Muscle of leg (tissue), 11 donors: ENCODE measurements around the gene SLC35E2B. TPM values are rescaled to one million over a fixed set of nuclear protein-coding genes. Genes with fewer than 3 reads are reported as not detected.

Experiments
- DNase-seq: peaks from one replicate; pipeline ENCODE4 v3.0.0; 2013
- H3K27ac ChIP-seq: one replicate; pipeline ENCODE4 v1.5.1; 2013; ENCODE audit warnings: mild to moderate bottlenecking, low read length, control low read depth
- H3K27me3 ChIP-seq: one replicate; pipeline ENCODE4 v1.6.1; 2013; ENCODE audit warnings: low read length; ENCODE audit not compliant: control insufficient read depth, insufficient read depth
- H3K36me3 ChIP-seq: one replicate; pipeline ENCODE4 v1.6.1; 2013; ENCODE audit warnings: low read length; ENCODE audit not compliant: control insufficient read depth, insufficient read depth
- H3K4me1 ChIP-seq: one replicate; pipeline ENCODE4 v1.6.1; 2013; ENCODE audit warnings: low read length; ENCODE audit not compliant: control insufficient read depth, insufficient read depth
- H3K4me3 ChIP-seq: one replicate; pipeline ENCODE4 v1.5.1; 2013; ENCODE audit warnings: low read length, control low read depth
- H3K9me3 ChIP-seq: replicated peaks from 2 replicates; pipeline ENCODE4 v1.6.1; 2013; ENCODE audit warnings: low read depth, low read length; ENCODE audit not compliant: control insufficient read depth
- WGBS: methylation state at CpG from one replicate; pipeline ENCODE4 v1.1.5; 2013; ENCODE audit warnings: missing lambda C conversion rate; ENCODE audit not compliant: insufficient coverage; 5-methylcytosine and 5-hydroxymethylcytosine counted together
- polyA plus RNA-seq, 8 donors: library from polyadenylated mRNA; unstranded; fragments of 120-200 nt; gene quantifications; one replicate each; pipeline versions ENCODE4 v1.2.1 to v1.2.3, GENCODE V29; 2013; ENCODE audit warnings: inconsistent platforms in 1 of 8, low replicate concordance in 1 of 8; ENCODE audit not compliant: insufficient read length in 8 of 8, insufficient read depth in 1 of 8
- total RNA-seq: library from RNA; stranded (reverse); fragments of 120-200 nt; gene quantifications from one replicate; pipeline ENCODE4 v1.2.4, GENCODE V29; 2013

The SLC35E2B gene
- total and polyA plus RNA-seq, 9 donors = 27.4 to 56.9 (median 48.1) TPM

DNA sequence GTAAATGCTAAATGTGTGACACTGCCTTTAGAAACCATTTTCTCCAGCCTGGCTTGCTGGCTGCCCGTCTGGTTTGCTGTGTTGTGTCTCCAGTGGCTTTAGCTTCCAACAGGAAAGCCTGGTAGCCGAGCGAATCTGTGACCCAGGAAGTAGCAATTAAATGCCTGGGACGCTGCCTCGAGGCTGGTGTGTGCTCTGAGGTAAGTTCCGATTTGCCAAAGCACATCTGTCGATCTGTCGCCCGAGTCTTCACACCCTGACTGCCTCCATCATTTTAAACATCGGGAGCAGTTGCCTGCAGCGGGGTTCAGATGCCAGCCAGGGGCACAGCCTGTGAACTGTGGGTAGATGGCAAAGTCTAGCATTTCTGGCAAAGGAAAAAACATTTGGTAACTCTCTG lies 75.1 kb downstream of the SLC35E2B start:
- Histone ChIP-seq H3K9me3 (no peaks in the 10 kb centered on the region), H3K36me3 (peaks cover 24% of the 10 kb centered on the region), H3K4me1 (peaks cover 53% of the 10 kb centered on the region), H3K4me3 (no peak overlapping the region), H3K27ac (no peak overlapping the region), H3K27me3 (no peaks in the 10 kb centered on the region)
- no peak for DNase-seq
- WGBS = 86% methylated on average over 7 of the region's 11 CpGs

DNA sequence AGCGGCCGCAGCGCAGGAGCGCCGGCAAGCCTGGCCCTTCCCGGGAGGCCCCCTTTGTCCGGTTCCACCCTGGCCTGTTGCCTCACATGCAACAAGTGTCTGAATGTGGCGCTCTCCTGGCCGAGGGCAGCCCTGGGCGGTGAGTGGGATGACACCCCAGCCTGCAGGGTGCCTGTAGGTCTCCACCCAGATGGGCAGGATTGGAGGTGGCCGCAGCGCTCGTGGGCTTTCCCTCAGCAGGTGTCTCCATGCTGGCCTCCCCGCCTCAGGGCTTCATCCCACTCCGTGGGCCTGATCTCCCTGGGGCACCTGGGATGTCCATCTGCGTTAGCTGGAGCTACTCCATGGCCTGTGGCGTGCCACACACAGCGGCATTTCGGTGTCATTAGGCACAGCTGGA lies 75.8 kb downstream of the SLC35E2B start:
- peak overlapping the region; percentile 54 for H3K4me3 ChIP-seq
- no peaks in the 10 kb centered on the region for H3K27me3 ChIP-seq
- no peaks in the 10 kb centered on the region for H3K9me3 ChIP-seq
- H3K36me3 ChIP-seq = peaks cover 21% of the 10 kb centered on the region
- 80% methylated on average over 14 of the region's 19 CpGs for WGBS
- no peak overlapping the region for H3K27ac ChIP-seq
- peaks cover 48% of the 10 kb centered on the region for H3K4me1 ChIP-seq
- DNase-seq = no peak

DNA sequence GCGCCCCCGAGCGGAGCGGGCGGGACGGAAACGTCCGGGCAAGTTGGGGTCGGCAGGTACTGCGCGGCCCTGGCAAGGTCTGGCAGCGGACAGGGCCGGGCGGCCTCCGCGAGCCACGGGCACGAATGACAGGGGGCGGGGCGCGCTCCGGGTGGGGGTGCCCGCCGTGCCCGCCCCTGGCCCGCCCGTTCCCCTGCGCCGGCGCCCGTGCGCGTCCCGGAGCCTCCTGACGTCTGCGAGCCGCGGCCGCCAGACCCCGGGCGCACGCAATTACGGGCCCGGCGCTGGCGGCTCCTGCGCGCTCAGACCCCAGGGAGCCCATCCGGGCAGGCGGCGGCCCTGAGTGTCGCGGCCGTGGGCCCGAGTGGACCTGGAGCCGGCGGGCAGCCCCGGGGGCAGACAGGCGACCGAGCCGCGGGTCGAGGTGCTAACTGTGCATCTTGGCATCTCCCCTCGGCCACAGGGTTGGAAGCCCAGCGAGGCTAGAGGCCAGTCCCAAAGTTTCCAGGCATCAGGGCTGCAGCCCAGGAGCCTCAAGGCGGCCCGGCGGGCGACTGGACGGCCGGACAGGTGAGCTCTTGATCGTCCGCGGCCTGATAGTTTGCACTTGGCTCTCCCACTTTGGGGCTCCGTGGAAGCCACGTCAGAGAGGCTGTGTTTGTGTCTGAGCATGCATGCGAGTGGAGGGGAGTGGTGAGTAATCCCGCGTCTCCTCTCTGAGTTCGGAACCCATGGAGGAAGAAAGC lies 76.4 kb downstream of the SLC35E2B start:
- Histone ChIP-seq H3K4me1 (peaks cover 47% of the 10 kb centered on the region), H3K27ac (no peak overlapping the region)
- 4% methylated on average over 80 of the region's 80 CpGs for WGBS

DNA sequence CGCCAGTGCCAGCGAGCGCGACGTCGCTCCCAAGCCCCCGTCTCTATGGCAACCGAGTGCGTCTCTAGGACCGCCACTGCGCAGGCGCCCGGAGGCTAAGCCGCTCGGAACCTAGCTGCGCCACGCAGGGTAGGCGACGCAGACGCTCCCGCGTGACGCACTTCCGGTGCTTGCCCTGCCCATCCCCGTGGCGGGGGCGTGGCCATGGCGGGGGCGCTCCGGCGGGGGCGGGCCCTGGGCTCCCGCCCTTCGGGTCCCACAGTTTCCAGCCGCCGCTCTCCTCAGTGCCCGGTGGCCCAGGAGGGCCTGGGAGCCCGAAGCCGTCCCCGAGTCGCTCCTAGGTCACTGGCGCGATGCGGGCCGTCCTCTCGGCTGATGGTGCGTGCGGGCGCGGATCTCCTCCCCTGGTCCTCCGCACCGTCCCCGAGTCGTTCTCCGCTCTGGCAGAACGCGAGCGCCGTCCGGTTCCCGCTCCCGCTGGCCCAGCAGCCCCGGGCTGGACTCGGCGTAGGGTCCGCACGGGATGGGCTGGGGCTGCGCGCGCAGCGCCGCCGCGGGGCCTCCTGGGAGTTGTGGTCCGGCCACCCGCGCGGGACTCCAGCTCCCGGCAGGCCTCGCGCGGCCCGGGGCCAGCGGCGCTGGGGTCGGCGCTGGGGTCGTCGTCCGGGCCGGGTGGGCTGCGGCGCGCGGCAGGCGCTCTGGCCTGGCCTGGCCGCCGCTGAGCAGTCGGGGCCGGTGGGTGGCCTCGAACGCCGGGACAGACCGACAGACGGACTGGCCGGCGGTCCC lies 77.1 kb downstream of the SLC35E2B start, which contains the start of gene MIB2:
Gene MIB2, plus strand, starts transcription at position 245 of the 789 bp plus-strand sequence. CDS start 7,953 bp downstream, outside the sequence.
- WGBS = under 1% methylated on average over 107 of the region's 107 CpGs
- Histone ChIP-seq H3K4me1 (peaks cover 47% of the 10 kb centered on the region), H3K4me3 (peak within 1 kb of the TSS; percentile 100), H3K36me3 (peaks cover 21% of the 10 kb centered on the region), H3K27me3 (no peaks in the 10 kb centered on the region), H3K9me3 (no peaks in the 10 kb centered on the region), H3K27ac (peak within 1 kb of the TSS; percentile 100)
- peak; percentile 98 for DNase-seq

More for the DNA sequence above, 76.4 kb downstream of the SLC35E2B start:
- H3K9me3 ChIP-seq = no peaks in the 10 kb centered on the region
- no peak for DNase-seq
- peaks cover 21% of the 10 kb centered on the region for H3K36me3 ChIP-seq
- H3K27me3 ChIP-seq = no peaks in the 10 kb centered on the region
- peak overlapping the region; percentile 100 for H3K4me3 ChIP-seq

DNA sequence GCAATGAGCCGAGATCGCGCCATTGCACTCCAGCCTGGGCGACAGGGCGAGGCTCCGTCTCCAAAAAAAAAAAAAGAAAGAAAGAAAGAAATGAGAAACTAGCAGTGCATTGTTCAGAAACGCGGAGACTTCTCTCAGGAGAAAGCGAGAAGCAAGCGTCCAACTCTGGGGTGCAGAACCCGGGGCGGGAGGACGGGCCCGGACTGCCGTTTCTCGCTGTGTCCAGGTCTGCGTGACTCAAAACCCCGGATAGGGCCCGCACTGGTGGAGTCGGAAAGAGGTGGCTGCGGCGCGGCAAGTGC lies 77.7 kb downstream of the SLC35E2B start:
- Histone ChIP-seq H3K4me3 (peak overlapping the region; percentile 100), H3K27me3 (no peaks in the 10 kb centered on the region), H3K36me3 (peaks cover 21% of the 10 kb centered on the region), H3K27ac (peak overlapping the region; percentile 71), H3K4me1 (peaks cover 45% of the 10 kb centered on the region), H3K9me3 (no peaks in the 10 kb centered on the region)
- under 1% methylated on average over 23 of the region's 23 CpGs for WGBS
- no peak for DNase-seq

DNA sequence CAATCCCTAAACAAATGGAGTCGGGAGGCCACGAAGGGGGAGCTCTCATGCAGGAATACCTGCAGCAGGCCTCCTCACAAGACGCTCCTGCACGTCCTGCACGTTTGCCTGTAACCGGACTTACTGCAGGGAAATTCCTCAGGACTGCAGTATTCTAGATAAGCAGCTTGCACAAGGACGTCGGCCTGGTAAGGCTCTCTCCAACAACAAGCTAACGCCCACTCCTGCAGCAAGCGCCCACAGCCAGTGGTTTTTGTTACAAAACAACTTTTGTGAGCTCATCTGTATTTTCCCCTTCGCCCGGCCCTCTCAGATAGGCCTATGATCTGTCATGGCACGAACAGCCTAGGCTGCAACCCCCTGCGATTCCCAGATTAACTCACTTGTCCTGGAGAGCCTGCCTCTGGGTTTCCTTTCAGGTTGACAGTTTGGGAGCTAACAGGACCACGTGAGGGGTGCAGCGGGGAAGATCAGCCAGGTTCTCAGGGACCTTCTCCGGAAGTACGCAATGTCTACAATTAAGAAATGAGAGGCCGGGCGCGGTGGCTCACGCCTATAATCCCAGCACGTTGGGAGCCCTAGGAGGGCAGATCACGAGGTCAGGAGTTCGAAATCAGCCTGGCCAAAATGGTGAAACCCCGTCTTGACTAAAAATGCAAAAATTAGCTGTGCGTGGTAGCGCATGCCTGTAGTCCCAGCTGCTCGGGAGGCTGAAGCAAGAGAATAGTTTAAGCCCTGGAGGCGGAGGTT lies 78.2 kb downstream of the SLC35E2B start:
- no peak for DNase-seq
- WGBS = 29% methylated on average over 28 of the region's 30 CpGs
- Histone ChIP-seq H3K4me1 (peaks cover 39% of the 10 kb centered on the region), H3K27ac (no peak overlapping the region), H3K4me3 (peak overlapping the region; percentile 100), H3K27me3 (no peaks in the 10 kb centered on the region), H3K9me3 (no peaks in the 10 kb centered on the region), H3K36me3 (peaks cover 21% of the 10 kb centered on the region)

DNA sequence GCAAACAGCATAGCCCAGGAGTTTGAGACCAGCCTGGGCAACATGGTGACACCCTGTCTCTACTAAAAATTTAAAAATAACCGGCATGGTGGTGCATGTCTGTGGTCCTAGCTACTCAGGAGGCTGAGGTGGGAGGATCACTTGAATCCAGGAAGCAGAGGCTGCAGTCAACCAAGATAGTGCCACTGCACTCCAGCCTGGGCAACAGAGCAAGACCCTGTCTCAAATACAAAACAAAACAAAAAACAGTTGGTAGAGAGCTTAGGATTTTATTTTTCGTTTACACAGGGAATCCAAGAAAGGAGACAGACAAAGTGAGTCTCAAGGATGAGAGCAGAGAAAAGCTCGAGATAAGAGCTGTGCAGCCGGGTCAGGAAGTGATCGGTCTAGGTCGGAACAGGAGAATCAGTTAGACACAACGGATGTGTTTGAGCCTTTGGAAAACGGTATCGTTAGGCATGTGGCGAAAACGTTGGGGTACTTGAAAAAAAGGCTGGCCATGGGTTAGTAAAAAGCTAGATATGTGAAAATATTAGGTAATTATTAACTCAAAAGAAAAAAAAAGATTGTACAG lies 79.0 kb downstream of the SLC35E2B start:
- peaks cover 38% of the 10 kb centered on the region for H3K4me1 ChIP-seq
- WGBS = 83% methylated on average over 11 of the region's 11 CpGs
- DNase-seq = no peak
- no peaks in the 10 kb centered on the region for H3K9me3 ChIP-seq
- H3K4me3 ChIP-seq = no peak overlapping the region
- H3K27me3 ChIP-seq = no peaks in the 10 kb centered on the region
- peaks cover 21% of the 10 kb centered on the region for H3K36me3 ChIP-seq
- no peak overlapping the region for H3K27ac ChIP-seq

DNA sequence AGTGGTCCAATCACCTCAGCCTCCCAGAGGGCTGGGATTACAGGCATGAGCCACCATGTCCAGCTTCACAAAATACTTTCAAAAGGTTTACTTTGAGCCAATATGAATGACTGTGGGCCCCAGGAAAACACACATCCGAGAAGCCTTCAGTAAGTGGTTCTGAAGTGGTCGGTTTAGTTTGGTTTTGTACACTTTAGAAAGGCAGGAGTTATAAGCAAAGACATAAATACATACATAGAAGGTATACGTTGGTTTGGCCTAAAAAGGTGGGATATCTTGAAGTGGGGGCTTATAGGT lies 80.5 kb downstream of the SLC35E2B start:
- Histone ChIP-seq H3K36me3 (peaks cover 7% of the 10 kb centered on the region), H3K9me3 (no peaks in the 10 kb centered on the region), H3K27me3 (no peaks in the 10 kb centered on the region), H3K4me1 (peaks cover 37% of the 10 kb centered on the region), H3K27ac (peak overlapping the region; percentile 80), H3K4me3 (no peak overlapping the region)
- no CpG with 5 or more reads among the region's 3 CpGs for WGBS
- no peak for DNase-seq

DNA sequence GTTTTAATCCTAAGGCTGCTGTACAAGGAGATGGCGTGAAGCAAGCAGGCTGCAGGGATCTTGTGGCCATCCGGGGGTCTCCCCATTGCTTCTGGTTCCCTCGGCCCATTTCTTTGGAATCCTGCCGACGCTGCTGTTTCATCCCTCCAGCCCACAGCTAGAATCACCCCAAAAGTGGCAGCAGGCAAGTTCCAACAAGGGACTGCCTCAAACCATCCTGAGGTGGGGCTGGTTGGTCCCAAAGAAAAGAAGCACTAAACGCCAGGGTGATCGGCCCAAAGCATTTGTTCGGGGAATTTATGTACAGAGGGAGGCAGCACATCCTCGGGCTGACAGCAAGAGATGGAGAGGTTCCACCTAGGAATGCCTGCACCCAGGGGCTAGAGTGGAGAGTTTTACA lies 81.8 kb downstream of the SLC35E2B start:
- Histone ChIP-seq H3K9me3 (no peaks in the 10 kb centered on the region), H3K27me3 (no peaks in the 10 kb centered on the region), H3K4me1 (peaks cover 29% of the 10 kb centered on the region), H3K27ac (peak overlapping the region; percentile 85), H3K36me3 (peaks cover 5% of the 10 kb centered on the region), H3K4me3 (no peak overlapping the region)
- DNase-seq = no peak
- 68% methylated on average over 8 of the region's 9 CpGs for WGBS
